Measurements from ENCODE around the gene CFAP46. TPM values are rescaled to one million over a fixed set of nuclear protein-coding genes. Genes with fewer than 3 reads are reported as not detected.

The CFAP46 gene
- total and polyA plus RNA-seq, 2 experiments from 2014 or later, result 2.2 to 2.4 TPM

GRCh38 chr10:132848951-132849545, 93.3 kb downstream of the CFAP46 start:
- Histone ChIP-seq H3K79me2 (no peaks in the 10 kb centered on the region), H4K20me1 (ENCODE audit: insufficient read depth, poor library complexity, severe bottlenecking) (no peaks in the 10 kb centered on the region), H3K9me3 (ENCODE audit: low read depth) (no peaks in the 10 kb centered on the region), H2AFZ (peak overlapping the region; percentile 71), H3K4me2 (peak overlapping the region; percentile 74), H3K27me3 (no peaks in the 10 kb centered on the region), H3K27ac (no peak overlapping the region), H3K4me1 (ENCODE audit: insufficient read depth) (peaks cover 11% of the 10 kb centered on the region), H3K36me3 (replicated peaks; ENCODE audit: insufficient read depth, low read depth) (no peaks in the 10 kb centered on the region), H3K9me2 (replicated peaks; ENCODE audit: insufficient read depth) (no peaks in the 10 kb centered on the region), H3K4me3 (no peak overlapping the region)
- 89% methylated on average over 21 of the region's 21 CpGs for WGBS (ENCODE audit: low lambda C conversion rate, missing lambda C conversion rate)
- no peak for TF ChIP-seq CTCF (IDR thresholded peaks at IDR 0.05; ENCODE audit: poor library complexity)
- no peak for TF ChIP-seq EZH2 (IDR thresholded peaks at IDR 0.05; ENCODE audit: borderline replicate concordance)
- no peak for TF ChIP-seq EZH2phosphoT487 (IDR thresholded peaks at IDR 0.05; ENCODE audit: low read depth, severe bottlenecking, unreplicated experiment)
- no peak for DNase-seq (ENCODE audit: low spot score)

GRCh38 chr10:132848291-132848701, 94.1 kb downstream of the CFAP46 start:
- 34% methylated on average over 12 of the region's 12 CpGs for WGBS (ENCODE audit: low lambda C conversion rate, missing lambda C conversion rate)
- Histone ChIP-seq H3K79me2 (no peaks in the 10 kb centered on the region), H3K4me2 (peak overlapping the region; percentile 74), H3K27ac (no peak overlapping the region), H3K4me3 (no peak overlapping the region), H3K36me3 (replicated peaks; ENCODE audit: insufficient read depth, low read depth) (no peaks in the 10 kb centered on the region), H3K9me2 (replicated peaks; ENCODE audit: insufficient read depth) (no peaks in the 10 kb centered on the region), H3K9me3 (ENCODE audit: low read depth) (no peaks in the 10 kb centered on the region), H3K27me3 (no peaks in the 10 kb centered on the region), H4K20me1 (ENCODE audit: insufficient read depth, poor library complexity, severe bottlenecking) (no peaks in the 10 kb centered on the region), H2AFZ (peak overlapping the region; percentile 71), H3K4me1 (ENCODE audit: insufficient read depth) (peaks cover 11% of the 10 kb centered on the region)
- peak; percentile 42 for DNase-seq (ENCODE audit: low spot score)
- TF ChIP-seq CTCF (IDR thresholded peaks at IDR 0.05; ENCODE audit: poor library complexity) (no peak), EZH2 (IDR thresholded peaks at IDR 0.05; ENCODE audit: borderline replicate concordance) (no peak), EZH2phosphoT487 (IDR thresholded peaks at IDR 0.05; ENCODE audit: low read depth, severe bottlenecking, unreplicated experiment) (no peak)

GRCh38 chr10:132847856-132848255, 94.5 kb downstream of the CFAP46 start:
- WGBS (ENCODE audit: low lambda C conversion rate, missing lambda C conversion rate), result 57% methylated on average over 17 of the region's 17 CpGs
- Histone ChIP-seq H3K9me3 (ENCODE audit: low read depth) (no peaks in the 10 kb centered on the region), H2AFZ (peak overlapping the region; percentile 71), H4K20me1 (ENCODE audit: insufficient read depth, poor library complexity, severe bottlenecking) (no peaks in the 10 kb centered on the region), H3K9me2 (replicated peaks; ENCODE audit: insufficient read depth) (no peaks in the 10 kb centered on the region), H3K4me2 (peak overlapping the region; percentile 74), H3K79me2 (no peaks in the 10 kb centered on the region), H3K4me1 (ENCODE audit: insufficient read depth) (peaks cover 11% of the 10 kb centered on the region), H3K27ac (no peak overlapping the region), H3K27me3 (no peaks in the 10 kb centered on the region), H3K36me3 (replicated peaks; ENCODE audit: insufficient read depth, low read depth) (no peaks in the 10 kb centered on the region), H3K4me3 (no peak overlapping the region)
- DNase-seq (ENCODE audit: low spot score), result no peak
- no peak for TF ChIP-seq CTCF (IDR thresholded peaks at IDR 0.05; ENCODE audit: poor library complexity)
- TF ChIP-seq EZH2phosphoT487 (IDR thresholded peaks at IDR 0.05; ENCODE audit: low read depth, severe bottlenecking, unreplicated experiment), result no peak
- no peak for TF ChIP-seq EZH2 (IDR thresholded peaks at IDR 0.05; ENCODE audit: borderline replicate concordance)

Data from hepatocyte (in vitro differentiated cells).